DMS 273 treated with DMSO at 0.1 percent for 48 hours (cell line): ENCODE measurements around the gene SRGN.
"Not testable (repeated sequence)": the region's sequence is repeated elsewhere in the genome, so short reads cannot be mapped to it uniquely, and the experiment has no call there.

Experiments
- DNase-seq: peaks from one replicate; lab custom pipeline; 2025; lab: John Stamatoyannopoulos, UW

The SRGN gene

GRCh38 chr10:69141304-69141703, 53.4 kb downstream of the SRGN start:
- DNase-seq: no peak

DNA sequence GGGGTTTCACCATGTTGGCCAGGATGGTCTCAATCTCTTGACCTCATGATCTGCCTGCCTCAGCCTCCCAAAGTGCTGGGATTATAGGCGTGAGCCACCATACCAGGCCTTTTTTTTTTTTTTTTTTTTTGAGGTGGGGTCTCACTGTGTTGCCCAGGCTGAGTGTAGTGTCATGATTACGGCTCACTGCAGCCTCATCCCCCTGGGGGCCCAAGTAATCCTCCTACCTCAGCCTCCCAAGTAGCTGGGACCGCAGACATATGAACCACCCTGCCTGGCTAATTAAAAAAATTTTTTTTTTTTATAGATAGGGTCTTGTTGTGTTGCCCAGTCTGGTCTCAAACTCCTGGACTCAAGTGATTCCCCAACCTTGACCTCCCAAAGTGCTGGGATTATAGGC, 54.2 kb downstream of the SRGN start:
- not testable (repeated sequence) for DNase-seq

- DNase-seq: no peak
Observed at GRCh38 chr10:69142983-69143382, 55.1 kb downstream of the SRGN start.

DNA sequence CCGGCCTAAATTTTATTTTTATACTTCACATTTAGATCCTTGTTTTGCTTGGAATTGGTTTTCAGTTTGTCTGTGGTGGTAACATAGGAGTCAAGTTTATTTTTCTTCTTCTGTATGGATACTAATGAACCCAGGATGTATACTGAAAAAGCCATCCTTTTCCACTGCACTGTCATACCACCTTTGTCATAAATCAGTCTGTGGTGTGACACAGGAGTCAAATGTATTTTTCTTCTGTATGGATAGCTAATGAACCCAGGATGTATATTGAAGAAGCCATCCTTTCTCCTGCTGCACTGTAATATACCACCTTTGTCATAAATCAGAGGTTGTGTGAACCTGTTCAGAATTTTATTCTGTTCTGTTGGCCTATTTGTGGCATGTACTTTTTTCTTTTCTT, 57.4 kb downstream of the SRGN start:
- no peak for DNase-seq

GRCh38 chr10:69145864-69146263, 58.0 kb downstream of the SRGN start:
- no peak for DNase-seq

GRCh38 chr10:69146759-69147158, 58.9 kb downstream of the SRGN start:
- DNase-seq: no peak

- DNase-seq: no peak
Observed at GRCh38 chr10:69151984-69152383, 64.1 kb downstream of the SRGN start.

DNA sequence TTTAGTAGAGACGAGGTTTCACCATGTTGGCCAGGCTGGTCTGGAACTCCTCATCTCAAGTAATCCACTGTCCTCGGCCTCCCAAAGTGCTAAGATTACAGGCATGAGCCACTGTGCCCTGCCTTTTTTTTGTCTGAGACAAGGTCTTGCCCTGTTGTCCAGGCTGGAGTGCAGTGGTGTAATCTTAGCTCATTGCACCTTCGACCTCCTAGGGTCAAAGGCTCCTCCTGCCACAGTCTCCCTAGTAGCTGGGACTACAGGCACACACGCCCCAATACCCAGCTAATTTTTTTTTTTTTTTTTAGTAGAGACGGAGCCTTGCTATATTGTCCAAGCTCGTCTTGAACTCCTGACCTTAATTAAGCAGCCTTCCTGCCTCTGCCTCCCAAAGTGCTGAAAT, 65.3 kb downstream of the SRGN start:
- DNase-seq: no peak
